ENCODE measurements around the gene MAK. TPM values are rescaled to one million over a fixed set of nuclear protein-coding genes. Genes with fewer than 3 reads are reported as not detected.

Gene MAK
- total and polyA plus RNA-seq, 2 of the 13 experiments (the other 11 are each of a cell fraction or from before 2014, with no cell fraction given) = 0.04 TPM; not detected in 1

- no peak for TF ChIP-seq ATF2 (CRISPR knock-in tag; IDR thresholded peaks at IDR 0.05)
- peak; percentile 72 for TF ChIP-seq THAP8 (CRISPR knock-in tag; IDR thresholded peaks at IDR 0.05; ENCODE audit: borderline replicate concordance)
- TF ChIP-seq U2AF1 (optimal IDR thresholded peaks at IDR 0.05; ENCODE audit: low read depth, low read length) = no peak
- TF ChIP-seq GABPB1 (CRISPR knock-in tag; IDR thresholded peaks at IDR 0.05) = peak; percentile 87
- TF ChIP-seq GABPA (IDR thresholded peaks at IDR 0.05; ENCODE audit: low read depth, low read length) = peak; percentile 58
- TF ChIP-seq GABPA (CRISPR knock-in tag; IDR thresholded peaks at IDR 0.05; ENCODE audit: low read depth) = peak; percentile 68
- no peak for TF ChIP-seq SIX4 (CRISPR knock-in tag; IDR thresholded peaks at IDR 0.05)
- 0 out of 2 replicates have a peak, but pooled peaks have one; percentile 22 for TF ChIP-seq MED13 (CRISPR knock-in tag; IDR thresholded peaks at IDR 0.05)
- TF ChIP-seq ZNF234 (CRISPR knock-in tag; conservative IDR thresholded peaks at IDR 0.05) = no peak; the same call in 1 of the 2 replicates
- no peak; the same call in 1 of the 2 replicates for TF ChIP-seq ZNF713 (CRISPR knock-in tag; IDR thresholded peaks at IDR 0.05)
- no peak for TF ChIP-seq SP140L (CRISPR knock-in tag; IDR thresholded peaks at IDR 0.05; ENCODE audit: borderline replicate concordance)
- 0 out of 2 replicates have a peak, but pooled peaks have one; percentile 2 for TF ChIP-seq SP2 (CRISPR knock-in tag; IDR thresholded peaks at IDR 0.05)
- TF ChIP-seq HES4 (CRISPR knock-in tag; IDR thresholded peaks at IDR 0.05; ENCODE audit: borderline replicate concordance) = peak; percentile 87
- 0 out of 2 replicates have a peak, but pooled peaks have one; percentile 18 for TF ChIP-seq AHDC1 (CRISPR knock-in tag; IDR thresholded peaks at IDR 0.05; ENCODE audit: borderline replicate concordance)
- peak; percentile 56; the same call in 1 of the 2 replicates for TF ChIP-seq RNF2 (conservative IDR thresholded peaks at IDR 0.05; ENCODE audit: low read depth)
- no peak for TF ChIP-seq ZNF276 (CRISPR knock-in tag; IDR thresholded peaks at IDR 0.05; ENCODE audit: low read depth)
- no peak for TF ChIP-seq MATR3 (CRISPR knock-in tag; IDR thresholded peaks at IDR 0.05)
- peak; percentile 68; the same call in 1 of the 2 replicates for TF ChIP-seq ZSCAN21 (CRISPR knock-in tag; IDR thresholded peaks at IDR 0.05; ENCODE audit: borderline replicate concordance)
- peak; percentile 61 for TF ChIP-seq POLR2G (IDR thresholded peaks at IDR 0.05; ENCODE audit: low read depth, low read length)
- TF ChIP-seq LBX2 (CRISPR knock-in tag; IDR thresholded peaks at IDR 0.05; ENCODE audit: borderline replicate concordance) = peak; percentile 27
Observed at GRCh38 chr6:10720265-10720959, 117.9 kb downstream of the MAK start (continued).
